ENCODE measurements around the gene MDFIC.

MDFIC gene

DNA sequence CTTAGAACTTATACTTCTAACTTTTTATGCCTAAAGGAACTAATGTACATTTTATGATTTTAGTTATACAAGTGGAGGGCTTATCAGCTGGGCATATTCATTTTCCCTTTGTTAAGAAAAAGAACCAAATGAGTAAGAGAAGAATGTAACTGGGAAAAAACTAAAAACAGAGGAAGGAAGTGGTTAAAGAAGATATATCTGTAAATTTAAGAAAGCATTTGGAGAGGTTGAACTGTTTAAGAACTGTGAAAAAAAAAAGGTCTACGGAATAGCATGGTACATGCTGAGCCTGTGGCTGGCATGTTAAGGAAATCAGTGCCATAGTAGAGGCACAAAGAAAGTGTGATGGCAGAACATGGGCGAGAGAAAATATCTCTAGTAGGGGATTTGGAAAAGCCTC is 6.2 kb downstream of the MDFIC start:
- DNase-seq (ENCODE audit: low read depth) = no peak

DNA sequence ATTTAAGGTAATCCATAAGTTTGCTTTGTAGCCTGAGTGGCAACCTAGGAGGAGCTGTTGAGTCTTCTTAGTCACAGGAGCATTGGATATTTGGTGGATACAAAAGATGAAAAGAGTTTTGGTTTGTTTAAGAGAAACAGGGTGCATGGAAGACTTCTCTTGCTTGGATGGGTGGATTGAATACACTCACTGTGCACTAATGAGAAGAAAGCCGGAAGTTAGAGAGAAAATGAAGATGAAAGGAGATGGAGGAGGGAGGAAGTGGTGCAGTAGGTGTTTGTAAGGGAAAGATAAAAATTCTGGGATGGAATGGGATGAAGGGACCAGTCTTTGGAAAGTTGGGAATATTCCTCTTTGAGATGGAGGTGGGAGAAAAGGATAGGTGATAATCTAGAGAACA is 7.7 kb downstream of the MDFIC start:
- DNase-seq (ENCODE audit: low read depth) = no peak

DNA sequence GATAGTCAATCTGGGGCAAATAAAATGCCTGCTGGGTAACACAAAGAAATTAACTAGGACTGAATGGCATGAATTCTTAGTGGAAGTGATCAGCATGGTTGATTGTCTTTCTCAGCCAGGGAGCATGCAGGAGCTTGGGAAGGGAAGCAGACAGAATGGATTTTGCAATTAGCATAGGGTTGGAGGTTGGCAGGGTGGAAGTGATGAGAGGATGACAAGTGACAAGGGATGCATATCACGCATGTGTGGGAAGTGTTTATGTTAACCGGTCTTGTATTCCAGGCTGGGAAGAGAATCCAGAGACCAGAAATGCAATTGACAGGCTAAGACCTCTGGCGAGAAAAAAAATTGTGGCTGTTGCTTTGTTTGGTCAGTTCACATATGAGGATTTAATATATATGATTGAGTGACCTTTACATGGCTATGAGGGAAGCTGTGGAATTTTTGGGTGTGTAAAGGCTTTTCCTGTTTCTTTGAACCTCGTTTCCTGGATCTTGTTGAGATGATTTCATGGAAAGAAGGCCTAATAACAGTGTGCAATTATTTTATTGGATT is 8.3 kb downstream of the MDFIC start:
- DNase-seq (ENCODE audit: low read depth) = no peak

DNA sequence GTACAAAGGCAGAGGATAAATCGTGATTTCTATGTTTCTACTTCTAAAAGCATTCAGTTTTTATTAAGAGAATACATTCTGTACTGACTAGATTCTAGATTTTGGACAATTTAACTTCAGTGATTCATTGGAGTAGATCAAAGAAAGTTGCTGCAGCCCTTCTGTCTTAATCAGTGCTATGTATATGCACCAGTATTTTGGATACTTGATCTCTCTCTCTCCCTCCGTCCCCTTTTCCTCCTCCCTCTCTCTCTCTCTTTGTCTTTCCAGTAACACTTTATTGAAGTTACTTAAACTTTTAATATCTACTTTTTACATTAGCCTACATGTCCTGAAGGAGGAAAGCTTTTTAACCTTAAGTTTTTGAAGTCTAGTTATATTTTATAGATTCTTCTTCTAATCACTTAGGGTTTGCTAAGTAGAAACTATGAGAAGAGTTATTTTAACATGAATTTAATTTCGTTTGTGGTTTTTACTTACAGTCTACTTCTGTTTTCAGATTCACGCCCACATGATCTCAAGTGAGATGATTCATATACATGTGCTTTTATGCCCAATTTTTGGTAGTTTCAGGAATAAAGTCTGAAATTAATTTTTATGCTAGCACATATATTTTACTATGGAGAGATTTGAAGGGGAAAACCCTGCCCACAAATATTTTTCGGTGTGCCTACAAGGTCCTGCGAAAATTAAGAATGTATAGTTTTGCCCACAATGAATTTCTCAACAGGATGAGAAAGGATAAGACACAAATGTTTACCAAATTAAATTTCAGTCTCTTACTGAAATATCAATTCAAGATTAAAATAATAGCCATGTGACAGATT is 9.1 kb downstream of the MDFIC start:
- DNase-seq (ENCODE audit: low read depth) = no peak

DNA sequence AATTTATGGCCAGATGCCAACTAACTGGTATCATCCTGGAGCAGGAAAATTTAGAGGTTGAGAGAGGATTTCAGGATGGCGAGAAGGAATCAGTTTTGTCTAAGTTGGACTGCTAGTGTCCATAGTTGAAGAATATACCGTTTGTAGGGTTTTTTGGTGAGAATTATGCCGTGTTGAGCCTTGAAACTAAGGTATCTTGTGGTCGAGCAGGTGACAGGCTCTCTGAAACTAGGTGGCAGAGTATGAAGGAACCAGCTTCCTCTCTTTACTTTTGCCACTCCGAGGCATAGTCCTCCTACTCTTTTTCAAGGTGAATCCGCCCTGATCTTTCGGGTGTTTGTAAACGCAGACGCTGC is 9.7 kb downstream of the MDFIC start:
- no peak for DNase-seq (ENCODE audit: low read depth)

DNA sequence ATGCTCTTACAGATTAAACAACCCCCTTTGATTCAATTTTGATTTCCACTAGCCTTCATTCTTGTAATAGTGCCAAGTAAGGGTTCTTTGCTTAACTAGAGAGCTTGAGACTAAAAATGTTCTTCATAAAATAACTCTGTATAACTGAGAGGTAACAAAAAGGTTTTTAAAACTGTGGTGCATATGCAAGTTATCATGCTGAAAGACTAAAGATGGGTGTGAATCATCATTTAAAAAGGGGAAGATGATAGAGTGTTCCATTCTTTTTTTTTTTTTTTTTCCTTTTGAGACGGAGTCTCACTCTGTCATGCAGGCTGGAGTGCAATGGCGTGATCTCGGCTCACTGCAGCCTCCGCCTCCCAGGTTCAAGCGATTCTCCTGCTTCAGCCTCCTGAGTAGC is 11.1 kb downstream of the MDFIC start:
- no peak for DNase-seq (ENCODE audit: low read depth)

DNA sequence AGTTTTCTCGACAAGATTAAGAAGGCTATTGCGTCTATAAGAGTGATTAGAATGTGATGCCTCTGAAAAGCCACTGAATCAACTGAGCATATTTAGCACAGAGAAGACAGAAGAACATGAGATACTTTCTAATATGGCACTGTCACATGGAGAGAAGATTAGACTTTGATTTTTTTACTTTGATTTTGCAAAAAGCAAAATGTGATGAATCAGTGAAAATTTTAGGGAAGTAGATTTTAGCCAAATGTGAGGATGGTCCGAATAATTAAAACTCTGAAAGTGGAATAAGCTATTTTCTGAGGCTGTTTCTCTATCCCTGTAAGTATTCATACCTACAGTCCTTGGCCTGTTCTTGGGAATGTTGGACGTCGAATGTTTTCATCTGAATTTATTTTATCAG is 11.8 kb downstream of the MDFIC start:
- no peak for DNase-seq (ENCODE audit: low read depth)

DNA sequence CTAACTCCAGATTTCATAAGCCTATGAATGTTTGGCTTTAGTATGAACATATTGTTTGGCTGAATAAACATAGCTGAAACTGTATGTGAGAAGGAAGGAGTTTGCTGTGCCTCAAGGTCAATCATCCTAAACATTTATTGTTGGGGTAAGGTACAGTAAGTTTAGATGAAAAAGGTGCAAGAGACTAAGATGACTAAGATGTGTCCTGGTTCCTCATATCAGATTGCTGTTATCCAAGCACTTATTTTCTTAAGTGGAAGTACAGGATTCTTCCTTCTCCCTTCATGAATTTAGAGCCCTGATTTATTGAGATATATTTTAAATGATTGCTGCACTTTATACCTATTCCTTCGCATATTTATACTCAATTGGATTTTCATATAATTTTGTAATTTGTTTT is 12.2 kb downstream of the MDFIC start:
- no peak for DNase-seq (ENCODE audit: low read depth)

DNA sequence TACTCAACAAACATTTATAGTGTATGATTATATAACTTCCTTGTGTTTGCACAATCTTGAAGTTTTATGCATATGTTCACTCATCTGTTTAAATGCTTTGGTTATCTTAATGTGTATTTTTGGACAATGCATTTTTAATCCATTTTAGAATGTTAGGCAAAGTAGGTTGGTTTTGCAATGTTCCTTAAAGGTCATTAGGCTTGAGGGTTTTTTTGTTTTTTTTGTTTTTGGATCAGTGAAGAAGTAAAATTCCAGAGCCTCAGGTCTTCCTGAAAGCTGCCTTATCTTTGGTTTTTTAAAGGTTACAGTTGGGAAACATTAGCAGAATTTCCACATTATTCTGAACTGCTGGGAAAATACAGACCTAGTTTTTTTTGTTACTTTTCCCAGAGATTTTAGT is 12.8 kb downstream of the MDFIC start:
- DNase-seq (ENCODE audit: low read depth) = no peak

DNA sequence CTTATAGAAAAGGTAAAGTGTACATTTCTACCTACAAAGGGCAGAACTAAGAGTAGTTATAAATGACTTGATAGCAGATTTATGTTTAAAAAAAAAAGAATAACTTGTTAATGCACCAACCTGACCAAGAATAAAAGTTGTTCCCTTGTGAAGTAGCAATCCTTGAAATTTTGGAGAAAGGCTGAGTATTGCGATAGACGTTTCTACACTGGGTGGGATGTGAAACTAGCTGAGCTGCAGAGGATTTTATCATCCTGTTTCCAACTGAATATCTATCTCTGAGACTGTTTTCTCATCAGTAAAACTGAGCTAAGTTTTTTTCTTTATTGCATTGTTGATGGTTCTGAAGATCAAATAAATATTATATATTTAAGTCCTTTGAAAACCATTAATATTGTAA is 14.6 kb downstream of the MDFIC start:
- no peak for DNase-seq (ENCODE audit: low read depth)

DNA sequence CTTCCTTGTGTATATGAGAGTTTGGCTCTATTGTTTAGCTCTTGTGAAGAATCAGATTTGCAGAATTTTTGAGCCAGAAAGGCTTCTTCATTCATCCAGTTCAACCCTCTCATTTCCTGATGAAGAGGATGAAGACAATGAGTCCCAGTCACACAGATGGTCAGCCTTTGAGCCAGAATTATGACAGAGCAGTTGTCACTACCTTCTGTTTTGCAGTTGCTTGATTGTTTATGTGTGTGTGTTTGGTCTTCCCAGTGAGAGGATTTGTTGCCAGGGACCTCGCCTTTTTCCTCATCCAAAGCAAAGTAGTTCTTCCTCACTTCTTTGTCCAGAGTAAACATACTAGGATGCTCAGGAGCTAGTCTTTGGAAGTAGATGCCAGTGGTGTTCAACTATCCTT is 15.6 kb downstream of the MDFIC start:
- no peak for DNase-seq (ENCODE audit: low read depth)

DNA sequence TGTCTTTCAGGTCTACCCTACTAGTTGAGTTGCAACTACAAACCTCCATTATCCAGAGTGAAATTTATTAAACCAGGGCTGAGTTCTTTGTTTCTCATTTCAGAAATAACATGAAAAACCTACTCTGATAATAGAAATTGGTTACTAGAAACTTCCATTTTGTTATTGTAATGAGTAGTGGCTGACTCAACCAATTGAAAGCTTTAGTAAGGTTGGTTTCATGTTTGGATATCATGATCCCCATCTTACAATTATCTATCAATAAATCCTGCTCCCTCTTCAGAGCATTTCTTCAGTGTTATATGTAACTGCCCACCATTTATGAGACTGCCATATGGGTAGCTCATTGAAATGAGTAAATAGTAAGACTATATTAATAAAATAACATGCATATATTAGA is 16.9 kb downstream of the MDFIC start:
- DNase-seq (ENCODE audit: low read depth) = no peak

DNA sequence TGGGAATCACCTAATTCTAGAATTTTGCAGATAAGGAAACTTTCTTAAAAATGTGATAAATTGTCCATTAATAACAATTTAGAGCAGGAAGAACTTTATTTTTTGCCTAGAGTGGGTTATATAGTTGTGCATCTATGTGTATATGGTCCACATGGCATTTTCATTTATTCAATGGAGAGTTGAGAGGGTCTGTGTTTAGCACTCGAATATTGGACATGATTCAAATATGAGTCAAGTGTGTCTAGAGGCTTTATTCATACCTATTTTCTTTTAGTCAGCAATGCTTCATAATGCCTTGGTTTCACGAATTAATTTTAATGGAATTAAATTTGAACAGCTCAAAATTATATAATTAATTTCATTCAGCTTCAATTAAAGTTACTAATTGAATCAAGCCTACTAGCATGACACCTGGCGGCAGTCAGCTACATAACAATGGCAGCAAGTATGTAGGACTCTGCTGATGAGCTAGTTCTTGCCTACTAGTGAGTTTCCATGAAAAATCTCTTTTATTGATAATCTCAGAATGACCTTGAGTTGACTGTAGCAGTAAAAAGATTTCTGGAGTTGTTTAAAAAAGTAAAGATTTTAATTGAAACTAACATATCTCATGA is 17.7 kb downstream of the MDFIC start:
- no peak for DNase-seq (ENCODE audit: low read depth)

DNA sequence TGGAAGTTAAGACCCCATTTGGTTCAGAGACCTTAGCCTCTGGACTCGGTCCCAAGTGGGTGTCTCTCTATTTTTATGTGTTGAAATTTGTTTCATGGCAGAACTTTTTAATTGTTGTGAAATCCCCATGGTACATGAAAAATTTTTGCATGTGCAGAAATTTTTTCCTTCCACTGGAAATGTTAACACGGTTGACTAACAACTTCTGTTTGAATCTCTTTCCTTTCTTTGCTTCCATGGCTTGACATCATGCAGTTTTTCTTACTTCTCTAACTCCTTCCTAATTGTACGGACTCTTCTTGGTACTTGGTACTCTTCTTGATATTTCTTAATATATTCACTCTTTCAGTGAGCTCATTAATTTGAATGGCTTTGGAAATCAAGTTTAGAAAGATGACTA is 18.3 kb downstream of the MDFIC start:
- no peak for DNase-seq (ENCODE audit: low read depth)

DNA sequence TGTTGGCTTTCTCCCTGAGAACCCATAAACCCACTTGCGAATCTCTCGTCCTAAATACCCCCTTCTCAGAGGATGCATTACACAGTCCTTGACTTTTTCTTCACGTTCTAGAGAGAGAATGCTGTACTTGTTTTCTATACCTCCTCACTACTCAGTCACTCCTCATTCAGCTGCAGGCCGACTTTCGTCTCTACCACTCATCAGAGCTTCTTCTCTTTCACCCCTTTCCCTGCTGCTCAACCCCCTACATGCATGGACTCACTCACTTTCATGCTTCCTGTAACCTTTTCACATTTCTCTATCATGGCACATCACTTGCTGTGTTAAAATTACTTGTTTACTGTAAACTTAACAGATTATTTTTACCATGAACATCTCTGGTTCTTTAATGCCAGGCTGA is 19.8 kb downstream of the MDFIC start:
- no peak for DNase-seq (ENCODE audit: low read depth)

DNA sequence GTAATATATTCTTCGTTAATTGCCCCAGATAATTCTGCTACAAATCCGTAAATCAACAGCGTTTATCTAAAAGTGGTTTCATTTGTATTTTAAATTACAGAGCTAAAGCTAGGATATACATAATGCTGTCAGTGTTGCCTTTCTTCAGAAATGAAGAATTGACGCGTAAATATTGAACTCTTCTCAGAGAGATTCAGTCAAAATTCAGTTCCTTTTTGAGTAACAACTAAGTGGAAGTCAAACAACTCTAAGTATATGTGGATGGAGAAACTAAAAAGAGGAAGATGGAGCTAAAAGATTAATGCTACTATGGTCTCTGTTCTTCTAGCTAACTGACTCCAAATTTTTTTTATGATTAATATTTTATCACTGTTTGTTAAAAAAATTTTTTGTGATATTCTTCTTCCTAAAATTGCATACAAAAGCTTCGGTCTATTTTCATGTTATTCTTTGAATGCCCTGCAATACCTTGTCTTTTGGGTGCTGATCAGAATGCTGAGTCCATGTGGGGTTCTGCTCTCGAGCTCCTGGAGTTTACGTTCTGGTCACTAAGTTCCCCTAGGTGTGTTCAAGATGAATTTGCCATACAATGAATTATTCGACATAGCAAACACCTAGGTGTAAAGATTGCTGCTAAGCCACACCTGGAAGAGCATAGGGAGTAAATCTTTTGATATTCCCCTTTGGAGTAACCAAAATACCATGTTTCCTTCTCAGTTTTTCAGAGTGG is 20.7 kb downstream of the MDFIC start:
- no peak for DNase-seq (ENCODE audit: low read depth)

DNA sequence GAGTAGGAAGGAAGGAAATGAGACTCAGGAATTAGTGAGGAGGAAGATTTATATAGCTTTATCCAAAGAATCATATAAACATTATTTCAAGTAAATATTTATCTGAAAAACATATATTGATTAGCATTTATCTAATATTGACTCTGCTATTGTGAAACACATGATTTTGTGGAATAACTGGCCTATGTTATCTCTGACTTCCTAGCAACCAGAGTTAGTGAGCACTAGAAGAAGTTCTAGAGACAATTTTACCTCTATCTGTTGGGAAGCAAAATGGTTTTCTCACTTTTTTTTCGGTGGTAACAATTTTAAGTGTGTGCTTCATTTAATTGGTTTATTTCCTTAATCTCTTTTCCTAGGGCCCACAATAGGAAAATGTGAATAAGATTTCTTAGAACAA is 21.6 kb downstream of the MDFIC start:
- DNase-seq (ENCODE audit: low read depth) = no peak

DNA sequence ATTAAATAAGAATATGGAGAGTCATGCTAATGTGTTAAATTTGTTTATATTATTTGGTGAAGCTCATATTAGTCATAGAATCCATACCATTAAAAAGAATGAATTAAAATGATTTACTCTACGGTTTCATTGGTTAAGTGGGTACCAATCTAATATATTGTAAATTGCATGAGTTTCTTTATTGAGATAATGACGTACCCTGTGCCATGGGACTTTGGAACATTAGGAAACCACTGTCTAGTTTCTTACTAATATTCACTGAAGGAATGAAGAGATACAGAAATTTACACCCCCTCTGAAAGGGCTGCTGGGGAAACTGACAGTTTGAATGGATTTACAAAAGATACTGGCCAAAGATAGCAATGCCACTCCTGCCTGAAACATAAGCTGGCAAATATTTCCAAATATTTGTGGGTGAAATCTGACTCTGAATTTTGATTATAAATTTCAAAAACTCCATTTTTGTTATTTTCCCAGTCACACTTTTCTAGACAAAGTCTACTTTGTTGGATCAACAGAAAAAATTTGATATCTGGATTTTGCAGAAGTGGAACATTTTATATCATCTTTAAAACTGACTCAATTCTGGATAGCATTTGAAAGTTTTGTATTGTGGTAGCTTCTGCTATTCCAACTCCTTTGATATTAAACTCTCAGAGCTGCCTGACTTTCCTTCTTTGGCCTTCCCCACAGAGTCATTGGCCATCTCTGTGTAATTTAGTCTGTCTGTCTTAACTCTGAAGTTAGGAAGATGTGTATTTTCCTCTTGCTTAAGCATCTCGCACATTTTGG is 22.3 kb downstream of the MDFIC start:
- no peak for DNase-seq (ENCODE audit: low read depth)

DNA sequence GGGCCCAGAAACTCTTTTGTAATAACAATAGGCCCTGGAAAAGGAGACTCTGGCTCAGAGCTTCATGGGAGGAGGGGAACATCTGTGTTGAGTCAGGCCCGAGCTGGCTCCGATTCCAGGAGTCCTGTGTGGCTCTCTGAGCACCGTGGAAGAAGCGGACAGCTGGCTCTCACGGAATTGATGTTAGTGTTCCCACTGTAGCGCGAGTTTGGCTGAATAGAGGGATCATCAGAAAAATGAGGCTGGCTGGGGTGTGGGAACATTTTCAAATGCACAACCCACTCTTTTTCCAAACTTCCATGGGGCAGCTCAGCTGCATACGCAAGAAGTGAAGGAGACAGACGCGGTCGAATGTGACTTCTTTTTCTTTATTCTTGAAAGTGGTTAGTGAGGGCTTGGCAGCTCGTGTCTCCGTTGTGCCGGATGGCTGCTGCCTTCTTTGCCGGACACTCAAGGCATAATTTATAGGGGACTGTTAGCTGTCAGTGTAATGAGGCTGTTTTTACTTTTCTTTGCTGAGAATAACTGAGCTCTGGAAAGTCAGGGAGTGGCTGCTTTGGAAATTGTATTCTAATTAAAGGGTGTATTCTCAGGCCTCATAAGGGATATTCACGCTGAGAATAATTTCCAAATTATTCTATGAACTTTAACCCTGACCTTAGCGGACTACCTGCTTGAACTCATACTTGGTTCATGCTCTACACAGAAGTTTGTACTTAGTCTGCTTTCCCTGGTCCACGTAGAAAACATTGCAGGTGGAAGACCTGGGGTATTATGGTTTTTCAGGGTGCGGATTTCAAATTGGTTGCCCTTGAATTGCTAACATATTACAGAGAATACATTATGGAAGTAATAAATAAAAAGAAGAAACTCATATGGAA is 23.1 kb downstream of the MDFIC start:
- DNase-seq (ENCODE audit: low read depth) = no peak

DNA sequence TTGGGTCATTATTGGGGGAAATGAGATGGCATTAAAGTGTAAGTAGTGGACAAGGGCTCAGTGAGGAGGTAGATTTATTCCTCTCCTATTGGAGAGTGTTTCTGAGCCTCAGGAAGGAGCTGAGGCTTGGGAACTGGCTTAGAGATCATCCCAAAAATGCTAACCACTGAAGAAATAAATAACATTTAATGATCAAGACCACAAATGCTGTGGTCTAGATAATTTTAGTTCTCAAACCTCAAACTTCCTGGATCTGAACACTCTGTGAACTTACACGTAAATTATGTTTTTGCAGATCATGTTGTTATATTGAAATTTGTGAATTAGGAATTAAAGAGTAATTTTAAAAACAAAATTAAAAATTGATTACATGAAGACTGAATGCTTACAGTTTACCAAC is 27.3 kb downstream of the MDFIC start:
- no peak for DNase-seq (ENCODE audit: low read depth)

DNA sequence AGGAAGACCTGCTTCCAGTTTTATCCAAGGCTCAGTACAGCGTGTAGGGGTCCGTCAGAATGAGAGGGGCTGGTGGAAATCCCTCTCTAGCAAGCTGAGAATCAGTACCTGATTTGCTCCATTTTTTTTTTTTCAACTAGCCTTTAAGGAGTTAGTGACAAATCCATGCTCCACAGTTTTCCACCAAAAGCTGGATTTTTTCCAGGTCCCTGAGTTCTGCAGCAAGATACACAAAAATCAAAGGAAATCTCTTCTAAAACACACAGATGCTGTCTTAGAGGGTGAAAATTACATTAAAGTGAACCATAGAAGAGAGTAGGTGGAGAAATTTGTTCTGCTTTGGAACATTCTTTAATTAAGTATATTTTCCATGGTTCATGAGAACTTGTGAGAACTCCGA is 30.4 kb downstream of the MDFIC start:
- no peak for DNase-seq (ENCODE audit: low read depth)

Measured in activated T-helper 1 cell treated with Interleukin-2 at 50 U/mL for 16 hours (primary cell).